ENCODE measurements around the gene RSPH6A.

GRCh38 chr19:45819769-45820168 is 4.7 kb upstream of the RSPH6A start:
- no peak for TF ChIP-seq CTCF (IDR thresholded peaks at IDR 0.05)
- no peak for TF ChIP-seq POLR2A (IDR thresholded peaks at IDR 0.05)
